K562 (cell line): ENCODE results near the gene FASN. TPM values are rescaled to one million over a fixed set of nuclear protein-coding genes. Genes with fewer than 3 reads are reported as not detected.

ENCODE experiments used
- ATAC-seq: fragments of 200-7000 bp; cut with Tn5 transposase; 3 replicates; pipeline ENCODE4 v1.9.1; 2020; ENCODE audit warnings: moderate library complexity
- BruUV-seq: library from RNA; stranded (reverse); fragments of 400-500 nt; replicated peaks from 2 replicates; lab custom pipeline; 2021; lab: Mats Ljungman, UMichigan
- CTCF ChIA-PET: fragments of 300-600 bp; formaldehyde crosslinking; extraction: SDS; loops from one replicate; lab custom pipeline; 2021; ENCODE audit warnings: low intra/inter-chr PET ratio; lab: Yijun Ruan, JAX
- POLR2A ChIA-PET: fragments of 300-600, 350-650 bp; sonication (Branson Sonifier 250); formaldehyde crosslinking; extraction: SDS; loops from one replicate; lab custom pipeline; 2021; ENCODE audit warnings: antibody characterized with exemption, inconsistent platforms; lab: Yijun Ruan, JAX
- DNase-seq, 4 experiments: peaks; one replicate each; pipeline versions ENCODE4 v3.0.0 to v3.0.0-alpha.2; 2011 to 2018; ENCODE audit warnings: low spot score in 3 of 4, mixed read lengths in 3 of 4; ENCODE audit errors: extremely low read depth in 1 of 4
- FAIRE-seq: peaks from 2 replicates; lab custom pipeline; 2011; peaks lifted over from hg19 to GRCh38; lab: Jason Lieb, UNC
- H2AFZ ChIP-seq: 2 replicates; pipeline ENCODE4 v1.6.0; 2011; ENCODE audit warnings: low read depth, low read length, control low read depth, inconsistent platforms
- H3K27ac ChIP-seq: fragments of 200-600 bp; 3 replicates; pipeline ENCODE4 v1.8.0; 2011; ENCODE audit warnings: low read depth, mild to moderate bottlenecking, control low read depth, inconsistent platforms, low read length, moderate library complexity, mixed read lengths; ENCODE audit errors: extremely low read depth
- H3K27me3 ChIP-seq, 2 experiments: fragments of 300-600 bp in 1 of 2; 2 replicates in 1 of 2; 3 replicates in 1 of 2; pipeline versions ENCODE4 v1.6.0 to v1.8.0; 2011; ENCODE audit warnings: inconsistent platforms in 2 of 2, low read length in 2 of 2, mild to moderate bottlenecking in 1 of 2, mixed read lengths in 1 of 2, moderate library complexity in 1 of 2; ENCODE audit not compliant: control insufficient read depth in 2 of 2, insufficient read depth in 2 of 2
- H3K36me3 ChIP-seq: fragments of 300-600 bp; 3 replicates; pipeline ENCODE4 v1.8.0; 2011; ENCODE audit warnings: mild to moderate bottlenecking, low read length, inconsistent platforms; ENCODE audit not compliant: control insufficient read depth, insufficient read depth
- H3K4me1 ChIP-seq, 2 experiments: fragments of 200-600 bp in 1 of 2; replicated peaks in 1 of 2; 2 replicates in 1 of 2; 3 replicates in 1 of 2; pipeline versions ENCODE4 v1.5.1 to v1.8.0; 2011; ENCODE audit warnings: inconsistent platforms in 2 of 2, low read length in 2 of 2, mild to moderate bottlenecking in 1 of 2, mixed read lengths in 1 of 2, moderate library complexity in 1 of 2; ENCODE audit not compliant: control insufficient read depth in 2 of 2, insufficient read depth in 2 of 2
- H3K4me2 ChIP-seq: 2 replicates; pipeline ENCODE4 v1.6.1; 2011; ENCODE audit warnings: low read length, control low read depth, inconsistent platforms, mixed read lengths; ENCODE audit not compliant: insufficient read depth
- H3K4me3 ChIP-seq: fragments of 200-600 bp; sonication (generic), shearing (Covaris generic); 2 replicates; pipeline ENCODE4 v1.5.1; 2016; ENCODE audit warnings: control low read depth, inconsistent platforms
- H3K79me2 ChIP-seq: fragments of 200-600 bp; 3 replicates; pipeline ENCODE4 v1.8.0; 2011; ENCODE audit warnings: low read length, inconsistent platforms; ENCODE audit not compliant: control insufficient read depth, insufficient read depth
- H3K9ac ChIP-seq, 2 experiments: 2 replicates each; pipeline versions ENCODE4 v1.6.0 to v1.6.1; 2011; ENCODE audit warnings: low read depth in 2 of 2, low read length in 2 of 2, control low read depth in 1 of 2, inconsistent platforms in 1 of 2, mild to moderate bottlenecking in 1 of 2, mixed read lengths in 1 of 2; ENCODE audit not compliant: insufficient read depth in 1 of 2
- H3K9me1 ChIP-seq: one replicate; pipeline ENCODE4 v1.6.0; 2011; ENCODE audit warnings: inconsistent platforms, mild to moderate bottlenecking, low read length, moderate library complexity; ENCODE audit not compliant: control insufficient read depth, insufficient read depth
- H3K9me3 ChIP-seq: replicated peaks from 2 replicates; pipeline ENCODE4 v1.5.1; 2011; ENCODE audit warnings: low read depth, low read length, inconsistent platforms; ENCODE audit not compliant: control insufficient read depth, insufficient read depth
- H4K20me1 ChIP-seq: replicated peaks from 2 replicates; pipeline ENCODE4 v1.6.1; 2011; ENCODE audit warnings: low read length, inconsistent platforms, mixed read lengths; ENCODE audit not compliant: control insufficient read depth, insufficient read depth
- CXXC5 ChIP-seq: fragments of 250-450 bp; sonication (Bioruptor Pico); IDR thresholded peaks from 2 replicates; pipeline ENCODE4 v1.8.0; 2022; ENCODE audit warnings: inconsistent platforms, mild to moderate bottlenecking, moderate library complexity
- E2F3 ChIP-seq: fragments of 250-450 bp; sonication (Bioruptor Pico); IDR thresholded peaks from 2 replicates; pipeline ENCODE4 v1.4.0; 2020; ENCODE audit warnings: mild to moderate bottlenecking
- FIP1L1 ChIP-seq: fragments of 200-400 bp; formaldehyde crosslinking; IDR thresholded peaks from 2 replicates; pipeline ENCODE4 v1.6.1; 2018; ENCODE audit warnings: mild to moderate bottlenecking, low read depth, low read length; ENCODE audit not compliant: poor library complexity, severe bottlenecking
- KLF6 ChIP-seq: fragments of 250-450 bp; sonication (Bioruptor Pico); IDR thresholded peaks from 2 replicates; pipeline ENCODE4 v1.4.0; 2020; ENCODE audit warnings: mild to moderate bottlenecking, moderate library complexity, borderline replicate concordance
- MXD1 ChIP-seq: fragments of 250-450 bp; sonication (Bioruptor Pico); IDR thresholded peaks from 2 replicates; pipeline ENCODE4 v1.8.0; 2021; ENCODE audit warnings: borderline replicate concordance, mild to moderate bottlenecking, moderate library complexity; ENCODE audit not compliant: poor library complexity, severe bottlenecking
- SIX5 ChIP-seq, 2 experiments: IDR thresholded peaks; 2 replicates each; pipeline ENCODE4 v1.6.1; 2011; ENCODE audit warnings: low read length in 2 of 2, borderline replicate concordance in 1 of 2, low read depth in 1 of 2, mild to moderate bottlenecking in 1 of 2, moderate library complexity in 1 of 2; ENCODE audit not compliant: insufficient read depth in 1 of 2
- SNAPC5 ChIP-seq: fragments of 250-450 bp; sonication (Bioruptor Pico); IDR thresholded peaks from 2 replicates; pipeline ENCODE4 v1.8.0; 2021; ENCODE audit warnings: moderate library complexity, mild to moderate bottlenecking, inconsistent platforms
- TOE1 ChIP-seq, 2 experiments: fragments of 450-650 bp in 1 of 2; sonication (generic) in 1 of 2; formaldehyde crosslinking in 1 of 2; IDR thresholded peaks; 2 replicates each; pipeline versions ENCODE4 v1.7.1 to v1.8.0; 2016 to 2022; ENCODE audit warnings: borderline replicate concordance in 2 of 2, mild to moderate bottlenecking in 2 of 2, antibody characterized with exemption in 1 of 2, inconsistent platforms in 1 of 2, low read depth in 1 of 2, missing genetic modification reagents in 1 of 2, moderate library complexity in 1 of 2
- ZBTB17 ChIP-seq: fragments of 450-650 bp; formaldehyde crosslinking; IDR thresholded peaks from 2 replicates; pipeline ENCODE4 v1.4.0; 2020; ENCODE audit warnings: mild to moderate bottlenecking
- ZNF239 ChIP-seq: fragments of 250-450 bp; sonication (Bioruptor Pico); IDR thresholded peaks from 2 replicates; pipeline ENCODE4 v1.4.0; 2020; ENCODE audit warnings: mild to moderate bottlenecking
- ZNF384 ChIP-seq: IDR thresholded peaks from 2 replicates; pipeline ENCODE4 v1.6.1; 2012; ENCODE audit warnings: low read depth, low read length, improper control_type of control experiment
- ZNF717 ChIP-seq: fragments of 250-450 bp; sonication (Bioruptor Pico); IDR thresholded peaks from 2 replicates; pipeline ENCODE4 v1.5.0; 2021
- WGBS: fragments of 100-300 bp; shearing (Covaris generic); methylation state at CpG from one replicate; pipeline ENCODE4 v1.1.6; 2016; ENCODE audit warnings: low coverage, mixed read lengths; ENCODE audit not compliant: insufficient coverage; ENCODE audit errors: missing lambda C conversion rate; 5-methylcytosine and 5-hydroxymethylcytosine counted together
- in situ Hi-C: fragments of 300-500 bp; cut with MboI; formaldehyde crosslinking; loops from 4 replicates; pipeline ENCODE4 v1.15.0; 2018; ENCODE audit warnings: inconsistent platforms, mixed read lengths
- intact Hi-C: fragments of 100-400 bp; cut with micrococcal nuclease; formaldehyde crosslinking; loops from 2 replicates; pipeline ENCODE4 v1.14.2; 2022
- polyA plus RNA-seq, 8 experiments: library from polyadenylated mRNA; depleted of rRNA in 4 of 8; stranded (reverse) in 5 of 8; unstranded in 3 of 8; fragments of >200 nt; fragmentation: Nextera tagmentation in 2 of 8; fragmentation: Illumina TruSeq in 1 of 8; extraction: Ambion mirVana in 2 of 8; extraction: Trizol in 1 of 8; gene quantifications; 2 replicates each; pipeline versions ENCODE4 v1.2.1 to v1.2.3, GENCODE V29; 2011 to 2014; ENCODE audit warnings: inconsistent platforms in 1 of 8, missing spikeins in 1 of 8
- total RNA-seq, 7 experiments: library from RNA; depleted of rRNA in 6 of 7; stranded (reverse); fragments of >200 nt in 6 of 7; fragmentation: Illumina TruSeq in 2 of 7; extraction: Trizol in 2 of 7; gene quantifications; 2 replicates each; pipeline versions ENCODE4 v1.2.1 to v1.2.3, GENCODE V29; 2011 to 2021; ENCODE audit warnings: low replicate concordance in 1 of 7
- TF ChIP-seq, protein P1 (sequence below): fragments of 450-650 bp; formaldehyde crosslinking; IDR thresholded peaks from 2 replicates; pipeline ENCODE4 v1.4.0; 2020; ENCODE audit warnings: mild to moderate bottlenecking, mixed read lengths
- TF ChIP-seq, protein P2 (sequence below): fragments of 250-450 bp; sonication (Bioruptor Pico); IDR thresholded peaks from 2 replicates; pipeline ENCODE4 v1.5.1; 2021; ENCODE audit warnings: mild to moderate bottlenecking

Gene FASN
- total and polyA plus RNA-seq, 9 of the 15 experiments (the other 6 are each of a cell fraction or from before 2014, with no cell fraction given) = 0.15 to 663 (median 49.9) TPM

- POLR2A ChIA-PET = interaction anchor here (0.6 to 0.8 kb wide), 5 partner anchors 8 to 73 kb away, joined by 3 to 5 read pairs (median 3); no protein-coding TSS in a partner anchor
- WGBS = 85% methylated on average over 8 of the region's 9 CpGs
These were observed 15.4 kb upstream of the FASN start for GRCh38 chr17:82113422-82113821.

More at GRCh38 chr17:82113422-82113821, 15.4 kb upstream of the FASN start:
- H2AFZ ChIP-seq = no peak overlapping the region
- peaks cover 2% of the 10 kb centered on the region; the same call in 1 of the 3 replicates for H3K79me2 ChIP-seq
- no peak for ATAC-seq
- H3K27me3 ChIP-seq = no peaks in the 10 kb centered on the region
- H4K20me1 ChIP-seq = no peaks in the 10 kb centered on the region
- intact Hi-C loops (no loop called here), in situ Hi-C loops (no loop called here)
- no peaks in the 10 kb centered on the region for H3K9me3 ChIP-seq
- no peak for DNase-seq
- peaks cover 23 to 40% of the 10 kb centered on the region in 2 experiments for H3K4me1 ChIP-seq
- H3K9me1 ChIP-seq = peaks cover 5% of the 10 kb centered on the region
- TF ChIP-seq, protein P1, sequence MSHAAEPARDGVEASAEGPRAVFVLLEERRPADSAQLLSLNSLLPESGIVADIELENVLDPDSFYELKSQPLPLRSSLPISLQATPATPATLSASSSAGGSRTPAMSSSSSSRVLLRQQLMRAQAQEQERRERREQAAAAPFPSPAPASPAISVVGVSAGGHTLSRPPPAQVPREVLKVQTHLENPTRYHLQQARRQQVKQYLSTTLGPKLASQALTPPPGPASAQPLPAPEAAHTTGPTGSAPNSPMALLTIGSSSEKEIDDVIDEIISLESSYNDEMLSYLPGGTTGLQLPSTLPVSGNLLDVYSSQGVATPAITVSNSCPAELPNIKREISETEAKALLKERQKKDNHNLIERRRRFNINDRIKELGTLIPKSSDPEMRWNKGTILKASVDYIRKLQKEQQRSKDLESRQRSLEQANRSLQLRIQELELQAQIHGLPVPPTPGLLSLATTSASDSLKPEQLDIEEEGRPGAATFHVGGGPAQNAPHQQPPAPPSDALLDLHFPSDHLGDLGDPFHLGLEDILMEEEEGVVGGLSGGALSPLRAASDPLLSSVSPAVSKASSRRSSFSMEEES (CRISPR knock-in tag) = no peak
- TF ChIP-seq E2F3 (CRISPR knock-in tag) = no peak
- no peak for TF ChIP-seq SIX5 (IDR thresholded peaks at IDR 0.05; ENCODE audit: borderline replicate concordance in 1 of 2, insufficient read depth in 1 of 2, low read depth in 1 of 2, low read length in 2 of 2)
- TF ChIP-seq, protein P2, sequence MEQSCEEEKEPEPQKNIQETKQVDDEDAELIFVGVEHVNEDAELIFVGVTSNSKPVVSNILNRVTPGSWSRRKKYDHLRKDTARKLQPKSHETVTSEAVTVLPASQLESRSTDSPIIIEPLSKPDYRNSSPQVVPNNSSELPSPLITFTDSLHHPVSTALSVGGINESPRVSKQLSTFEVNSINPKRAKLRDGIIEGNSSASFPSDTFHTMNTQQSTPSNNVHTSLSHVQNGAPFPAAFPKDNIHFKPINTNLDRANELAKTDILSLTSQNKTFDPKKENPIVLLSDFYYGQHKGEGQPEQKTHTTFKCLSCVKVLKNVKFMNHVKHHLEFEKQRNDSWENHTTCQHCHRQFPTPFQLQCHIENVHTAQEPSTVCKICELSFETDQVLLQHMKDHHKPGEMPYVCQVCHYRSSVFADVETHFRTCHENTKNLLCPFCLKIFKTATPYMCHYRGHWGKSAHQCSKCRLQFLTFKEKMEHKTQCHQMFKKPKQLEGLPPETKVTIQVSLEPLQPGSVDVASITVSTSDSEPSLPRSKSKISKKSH (CRISPR knock-in tag) = no peak
- no peak for TF ChIP-seq ZBTB17 (CRISPR knock-in tag)
- TF ChIP-seq ZNF239 (CRISPR knock-in tag) = no peak
- TF ChIP-seq MXD1 (CRISPR knock-in tag) = no peak
- no peak for TF ChIP-seq CXXC5 (CRISPR knock-in tag)
- no peak for TF ChIP-seq TOE1 (IDR thresholded peaks at IDR 0.05; ENCODE audit: borderline replicate concordance)
- no peak for TF ChIP-seq TOE1 (CRISPR knock-in tag; IDR thresholded peaks at IDR 0.05; ENCODE audit: borderline replicate concordance, low read depth)
- no peak for TF ChIP-seq FIP1L1
- no peak for TF ChIP-seq KLF6 (CRISPR knock-in tag)
- no peak for TF ChIP-seq SNAPC5
- TF ChIP-seq ZNF384 = no peak
- no peak for TF ChIP-seq ZNF717
- no peak overlapping the region for H3K4me2 ChIP-seq
- no peak for FAIRE-seq
- H3K9ac ChIP-seq = peak overlapping the region in 1 of 2 experiments; percentile 79; a peak in 2 of 4 replicates
- H3K4me3 ChIP-seq = no peak overlapping the region
- no TSS peak for BruUV-seq
- CTCF ChIA-PET = no interaction called here
- H3K27ac ChIP-seq = no peak overlapping the region
- H3K36me3 ChIP-seq = peaks cover 19% of the 10 kb centered on the region; the same call in 2 of the 3 replicates
